Left lung (tissue), 10 donors: ENCODE results near the gene RAB35. TPM values are rescaled to one million over a fixed set of nuclear protein-coding genes. Genes with fewer than 3 reads are reported as not detected.

Experiments
- ATAC-seq: fragments of 200-7000 bp; cut with Tn5 transposase; one replicate; pipeline ENCODE4 v1.9.1; 2020; ENCODE audit warnings: moderate library complexity
- DNase-seq, 4 donors: peaks; one replicate each; pipeline ENCODE4 v3.0.0-alpha.2; 2013 to 2020
- H3K27ac ChIP-seq, 2 donors: fragments of 200-600 bp; sonication (generic) in 1 of 2; one replicate each; pipeline versions ENCODE4 v1.5.0 to v1.8.0; 2020 to 2021
- H3K27me3 ChIP-seq, 2 donors: fragments of 200-600 bp; sonication (generic) in 1 of 2; one replicate each; pipeline versions ENCODE4 v1.5.0 to v1.8.0; 2020 to 2021
- H3K36me3 ChIP-seq, 2 donors: fragments of 200-600 bp; sonication (generic) in 1 of 2; one replicate each; pipeline versions ENCODE4 v1.5.0 to v1.8.0; 2020 to 2021
- H3K4me1 ChIP-seq, 2 donors: fragments of 200-600 bp; one replicate each; pipeline ENCODE4 v1.8.0; 2021
- H3K4me3 ChIP-seq, 2 donors: fragments of 200-600 bp; sonication (generic) in 1 of 2; one replicate each; pipeline versions ENCODE4 v1.5.0 to v1.8.0; 2020 to 2021; ENCODE audit warnings: mild to moderate bottlenecking in 1 of 2
- H3K9me3 ChIP-seq, 2 donors: fragments of 200-600 bp; sonication (generic) in 1 of 2; one replicate each; pipeline versions ENCODE4 v1.5.0 to v1.8.0; 2020 to 2021
- CTCF ChIP-seq, 2 donors: fragments of 200-600 bp; sonication (generic) in 1 of 2; IDR thresholded peaks; one replicate each; pipeline versions ENCODE4 v1.5.0 to v1.8.0; 2021; ENCODE audit warnings: antibody characterized with exemption in 2 of 2
- intact Hi-C, 2 donors: fragments of 100-400 bp; cut with DNase I; formaldehyde crosslinking; loops; one replicate each; pipeline versions ENCODE4 v1.11.2 to v1.14.2; 2022
- polyA plus RNA-seq, 6 donors: library from polyadenylated mRNA; unstranded; fragments of 120-200 nt; gene quantifications; one replicate each; pipeline ENCODE4 v1.2.1, GENCODE V29; 2013; ENCODE audit not compliant: insufficient read length in 6 of 6
- total RNA-seq, 2 donors: library from RNA; stranded (reverse); fragmentation: NEBNext Ultra II Directional; extraction: Animal tissue kit (Norgen Biotek cat#: 25700); gene quantifications; one replicate each; pipeline ENCODE4 v1.2.1, GENCODE V29; 2021
- donor health status: DM: no; HTN: yes; CAD: no.
- donor health status: DM: no; HTN: no; CAD: no.

RAB35 gene
- total and polyA plus RNA-seq, 8 donors, result 35.1 to 54.2 (median 39.2) TPM

GRCh38 chr12:120121343-120121742 lies 4.8 kb upstream of the RAB35 start:
- Histone ChIP-seq H3K4me1 (peaks cover 11 to 50% of the 10 kb centered on the region in 2 donors), H3K4me3 (no peak overlapping the region), H3K27ac (no peak overlapping the region), H3K36me3 (peaks cover 0 to 5% of the 10 kb centered on the region in 2 donors), H3K9me3 (no peaks in the 10 kb centered on the region), H3K27me3 (no peaks in the 10 kb centered on the region)
- ATAC-seq, result no peak
- no peak for DNase-seq
- no peak for TF ChIP-seq CTCF (IDR thresholded peaks at IDR 0.05)
- intact Hi-C loops, result no loop called here

GRCh38 chr12:120119271-120119973 lies 2.9 kb upstream of the RAB35 start:
- intact Hi-C loops, result no loop called here
- Histone ChIP-seq H3K36me3 (peaks cover 0 to 4% of the 10 kb centered on the region in 2 donors), H3K27me3 (no peaks in the 10 kb centered on the region), H3K9me3 (no peaks in the 10 kb centered on the region), H3K27ac (peak overlapping the region in 1 of 2 donors; percentile 96), H3K4me3 (no peak overlapping the region), H3K4me1 (peaks cover 23 to 57% of the 10 kb centered on the region in 2 donors)
- DNase-seq (no peak), ATAC-seq (no peak)
- no peak for TF ChIP-seq CTCF (IDR thresholded peaks at IDR 0.05)

- TF ChIP-seq CTCF (IDR thresholded peaks at IDR 0.05), result no peak
- Histone ChIP-seq H3K4me1 (peaks cover 23 to 63% of the 10 kb centered on the region in 2 donors), H3K9me3 (no peaks in the 10 kb centered on the region), H3K27ac (peak overlapping the region in 1 of 2 donors; percentile 96), H3K27me3 (no peaks in the 10 kb centered on the region), H3K36me3 (peaks cover 0 to 13% of the 10 kb centered on the region in 2 donors), H3K4me3 (peak overlapping the region; percentile 68 to 96)
- intact Hi-C loops, result no loop called here
- DNase-seq, result no peak
- ATAC-seq, result no peak
These were observed 1.9 kb upstream of the RAB35 start for GRCh38 chr12:120118321-120119061.

GRCh38 chr12:120117961-120118320 lies 1.4 kb upstream of the RAB35 start:
- H3K27me3 ChIP-seq, result no peaks in the 10 kb centered on the region
- intact Hi-C loops, result no loop called here

More at GRCh38 chr12:120117961-120118320, 1.4 kb upstream of the RAB35 start:
- no peak for TF ChIP-seq CTCF (IDR thresholded peaks at IDR 0.05)
- no peaks in the 10 kb centered on the region for H3K9me3 ChIP-seq
- peak overlapping the region; percentile 68 to 96 for H3K4me3 ChIP-seq
- ATAC-seq, result no peak
- no peak for DNase-seq
- H3K27ac ChIP-seq, result peak overlapping the region; percentile 90 to 96
- peaks cover 23 to 67% of the 10 kb centered on the region in 2 donors for H3K4me1 ChIP-seq
- peaks cover 0 to 18% of the 10 kb centered on the region in 2 donors for H3K36me3 ChIP-seq
